Right kidney (tissue), 9 donors: Measurements from ENCODE around the gene NFAM1.

Source experiments
- DNase-seq: peaks from one replicate; pipeline ENCODE4 v3.0.0-alpha.2; 2016
- long read RNA-seq, 8 donors: transcript quantifications; one replicate each; lab custom pipeline, GENCODE V29; 2026

The NFAM1 gene, protein sequence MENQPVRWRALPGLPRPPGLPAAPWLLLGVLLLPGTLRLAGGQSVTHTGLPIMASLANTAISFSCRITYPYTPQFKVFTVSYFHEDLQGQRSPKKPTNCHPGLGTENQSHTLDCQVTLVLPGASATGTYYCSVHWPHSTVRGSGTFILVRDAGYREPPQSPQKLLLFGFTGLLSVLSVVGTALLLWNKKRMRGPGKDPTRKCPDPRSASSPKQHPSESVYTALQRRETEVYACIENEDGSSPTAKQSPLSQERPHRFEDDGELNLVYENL
- long read RNA-seq, donor 1, result 0 reads
- long read RNA-seq, donor 2, full-length matches to known transcripts, result 1 of 1 reads
- long read RNA-seq, donor 2, partial matches to known transcripts, result 0 of 1 reads
- long read RNA-seq, donor 2, other reads (novel, unspliced or antisense), result 0 of 1 reads
- long read RNA-seq, donor 3, result 0 reads
- long read RNA-seq, donor 4, result 0 reads
- long read RNA-seq, donor 5, result 0 reads
- long read RNA-seq, donor 6, result 0 reads
- long read RNA-seq, donor 7, result 0 reads
- long read RNA-seq, donor 8, result 0 reads

DNA sequence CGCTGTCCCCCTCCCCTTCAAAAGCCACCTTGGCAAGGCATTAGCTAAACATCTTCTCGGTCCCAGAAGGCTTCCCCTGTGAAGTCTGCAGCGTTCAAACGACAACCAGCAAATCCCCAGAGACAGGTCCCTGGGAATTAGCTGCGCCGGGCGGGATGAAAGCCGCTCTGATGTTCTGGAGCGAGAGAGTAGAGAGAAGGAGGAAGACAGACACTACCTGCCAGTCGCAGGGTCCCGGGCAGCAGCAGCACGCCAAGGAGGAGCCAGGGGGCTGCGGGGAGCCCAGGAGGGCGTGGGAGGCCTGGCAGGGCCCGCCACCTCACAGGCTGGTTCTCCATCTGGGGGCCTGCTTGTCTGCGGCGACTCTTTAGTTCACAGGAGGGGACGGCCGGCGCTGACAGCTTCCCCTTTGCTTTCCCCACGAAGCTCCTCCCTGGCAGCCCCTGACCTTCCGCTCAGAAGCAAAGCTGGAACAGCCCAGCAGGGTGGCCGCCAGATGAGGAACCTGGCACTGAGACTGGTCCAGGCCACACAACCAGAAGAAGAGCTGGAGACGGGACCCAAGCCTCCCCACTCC, at the start of gene NFAM1:
NFAM1 (minus strand) TSS at position 384 of the 577 bp plus-strand sequence; CDS start at position 338, 46 bp downstream.
- DNase-seq, result peak; percentile 54

DNA sequence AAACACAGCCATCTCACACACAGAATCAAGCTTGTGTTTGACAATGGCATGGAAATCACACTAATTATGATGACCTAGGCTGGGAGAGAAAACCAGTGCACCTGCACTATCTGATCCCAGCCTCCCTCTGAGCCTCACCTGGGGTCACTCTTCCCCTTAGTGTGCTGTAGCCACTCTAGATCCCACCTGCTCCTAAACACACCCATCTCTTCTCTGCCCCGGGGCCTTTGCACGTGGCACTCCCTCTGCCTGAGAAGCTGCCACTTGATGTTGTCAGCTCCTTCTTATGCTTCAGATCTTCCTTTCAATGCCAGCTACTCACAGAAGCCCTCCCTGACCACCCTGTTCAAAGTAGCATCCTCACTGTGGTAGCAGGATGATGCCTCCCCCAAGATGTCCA, 42.9 kb upstream of the NFAM1 start:
- DNase-seq, result no peak

DNA sequence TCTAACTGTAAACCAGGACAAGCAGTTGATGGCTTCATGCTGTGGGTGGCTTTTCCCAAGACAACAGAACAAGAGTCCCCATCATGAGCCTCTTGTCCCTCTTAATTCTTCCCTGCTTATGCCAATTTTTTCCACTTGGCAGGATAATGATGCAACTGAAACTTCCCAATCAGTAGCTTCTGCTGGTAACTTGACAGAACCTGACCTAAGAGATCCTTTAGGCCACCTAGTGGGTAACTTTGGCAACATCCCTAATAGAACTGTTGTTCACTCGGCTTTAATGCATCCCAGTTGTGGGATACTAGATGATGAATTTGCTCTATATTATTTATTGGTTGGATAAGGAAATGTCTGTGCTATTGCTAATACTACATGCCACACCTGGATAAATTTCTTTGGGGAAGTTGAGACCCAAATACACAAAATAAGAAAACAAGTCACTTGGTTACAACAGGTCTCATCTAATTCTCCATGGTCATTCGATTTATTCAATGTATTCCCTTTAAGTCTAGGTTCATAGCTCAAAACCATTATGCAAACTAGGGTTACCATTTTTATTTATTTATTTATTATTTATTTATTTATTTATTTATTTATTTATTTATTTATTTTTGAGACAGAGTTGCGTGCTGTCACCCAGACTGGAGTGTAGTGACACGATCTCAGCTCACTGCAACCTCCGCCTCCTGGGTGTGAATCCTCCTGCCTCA, 41.4 kb upstream of the NFAM1 start:
- no peak for DNase-seq

DNA sequence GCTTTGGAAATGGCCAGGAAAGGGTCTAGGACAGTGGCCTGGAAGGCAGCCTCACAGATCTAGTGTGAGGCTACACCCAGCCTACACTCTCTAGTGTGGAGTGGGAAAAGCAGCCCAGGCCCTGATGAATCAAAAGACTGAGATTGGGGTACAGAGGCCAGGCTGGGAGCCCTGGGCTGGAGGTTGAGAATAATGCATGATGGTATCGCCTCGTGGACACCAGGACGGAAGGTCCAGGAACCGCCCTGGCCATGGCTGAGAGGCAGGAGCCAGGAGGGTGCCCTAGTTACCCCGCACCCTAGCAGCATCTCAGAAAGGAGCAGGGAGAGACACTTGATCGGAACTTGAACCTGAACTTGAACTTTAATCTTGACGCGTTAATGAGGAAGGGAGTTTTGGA, 40.5 kb upstream of the NFAM1 start:
- DNase-seq, result no peak

DNA sequence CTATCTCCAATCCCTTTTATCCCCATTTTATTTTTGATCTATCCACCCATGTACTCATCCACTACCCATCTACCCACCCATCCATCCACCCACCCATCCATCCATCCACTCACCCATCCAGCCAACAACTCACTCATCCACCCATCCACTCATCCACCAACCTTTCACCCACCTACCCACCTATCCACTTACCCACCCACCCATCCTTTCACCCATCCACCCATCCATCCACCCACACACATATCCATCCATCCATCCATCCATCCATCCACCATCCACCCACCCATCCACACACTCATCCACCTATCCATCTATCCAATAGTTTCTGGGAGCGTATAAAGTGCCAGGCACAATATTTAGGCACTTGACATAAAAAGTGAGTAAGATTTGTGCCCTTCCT, 39.2 kb upstream of the NFAM1 start:
- no peak for DNase-seq

DNA sequence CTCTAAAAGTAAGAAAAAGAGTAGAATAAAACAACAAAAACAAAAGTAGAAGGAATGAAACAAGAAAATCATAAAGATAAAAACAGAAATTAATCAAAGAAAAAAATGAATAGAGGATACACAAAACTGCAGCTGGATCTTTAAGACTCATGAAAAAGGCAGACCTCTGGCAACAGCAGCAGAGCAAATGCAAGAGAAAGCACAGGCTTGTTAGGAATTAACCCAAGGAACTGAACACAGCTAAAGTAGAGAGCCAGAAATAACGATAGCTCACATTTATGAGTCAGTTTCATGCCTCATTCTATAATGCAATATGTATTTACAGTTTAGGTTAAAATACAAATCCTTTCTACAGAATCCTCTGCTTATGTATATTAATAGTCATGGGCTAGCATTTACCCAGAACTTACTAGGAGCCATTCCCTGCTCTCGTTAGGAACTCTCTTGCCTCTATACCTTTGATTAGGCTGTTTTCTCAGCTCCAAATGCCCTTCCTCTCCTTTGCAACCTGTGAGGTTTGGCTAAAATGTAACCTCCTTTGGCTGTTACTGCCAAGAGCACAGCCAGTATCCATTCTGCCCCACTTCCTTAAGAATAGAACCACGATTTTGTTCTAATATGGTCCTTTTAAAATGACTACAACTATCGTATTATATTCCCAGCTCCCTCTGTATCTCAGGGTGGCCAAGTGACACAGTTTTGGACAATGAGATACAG, 38.3 kb upstream of the NFAM1 start:
- DNase-seq, result no peak

DNA sequence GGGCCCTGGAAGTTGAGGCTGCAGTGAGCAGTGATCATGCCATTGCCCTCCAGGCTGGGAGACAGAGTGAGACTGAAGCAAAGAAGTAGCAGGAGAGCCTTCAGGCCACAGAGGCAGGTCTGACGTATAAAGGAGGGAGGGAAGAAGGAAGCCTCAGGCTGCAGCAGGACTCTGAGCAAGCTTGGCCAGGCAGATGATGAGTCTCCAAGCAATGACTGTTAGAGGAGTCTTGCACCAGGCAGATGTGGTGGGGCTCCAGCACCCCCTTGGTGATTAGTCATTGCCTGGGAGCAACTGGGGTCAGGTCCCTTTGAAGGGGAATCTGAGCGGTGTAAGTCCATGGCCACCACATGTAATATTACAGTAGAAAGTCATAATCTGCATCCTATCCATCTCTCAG, 36.6 kb upstream of the NFAM1 start:
- no peak for DNase-seq

DNA sequence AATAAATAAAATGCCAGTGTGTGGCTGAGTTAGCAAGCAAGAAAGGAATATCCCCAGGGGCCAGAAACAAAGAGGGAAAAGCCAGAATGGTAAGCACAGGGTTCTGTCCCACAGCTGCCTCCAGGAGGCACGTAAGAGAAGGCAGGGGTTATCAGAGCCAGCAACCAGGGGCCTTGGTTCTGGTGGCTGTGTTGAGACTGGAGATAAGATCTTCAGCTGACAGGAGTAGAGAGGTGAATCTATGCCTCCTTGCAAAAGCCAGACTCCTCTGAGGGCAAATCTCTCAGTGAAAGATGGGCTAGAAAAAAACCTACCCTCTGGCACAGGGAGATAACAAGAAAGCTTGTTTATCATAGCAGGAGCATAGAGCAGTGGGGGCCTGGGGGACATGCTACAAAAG, 29.8 kb upstream of the NFAM1 start:
- DNase-seq, result no peak

DNA sequence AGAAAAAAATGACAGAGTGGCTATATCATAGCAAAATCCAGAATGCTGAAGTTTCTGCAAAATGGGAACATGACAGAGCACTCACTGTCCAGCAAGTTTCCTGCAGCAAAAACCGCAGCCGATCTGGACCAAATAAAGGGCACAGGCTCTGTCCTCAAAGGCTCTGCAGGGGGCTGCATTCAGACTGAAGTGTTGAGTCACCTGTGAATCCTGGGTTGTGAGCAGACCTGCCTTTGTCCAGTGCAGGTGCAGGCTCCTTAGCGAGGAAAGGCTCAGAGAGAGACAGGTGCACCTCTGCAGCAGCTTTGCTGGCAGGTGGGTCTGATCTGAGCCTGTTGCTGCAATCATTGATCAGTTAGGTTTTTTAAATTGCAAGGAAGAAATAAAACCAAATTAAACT, 29.3 kb upstream of the NFAM1 start:
- DNase-seq, result no peak

DNA sequence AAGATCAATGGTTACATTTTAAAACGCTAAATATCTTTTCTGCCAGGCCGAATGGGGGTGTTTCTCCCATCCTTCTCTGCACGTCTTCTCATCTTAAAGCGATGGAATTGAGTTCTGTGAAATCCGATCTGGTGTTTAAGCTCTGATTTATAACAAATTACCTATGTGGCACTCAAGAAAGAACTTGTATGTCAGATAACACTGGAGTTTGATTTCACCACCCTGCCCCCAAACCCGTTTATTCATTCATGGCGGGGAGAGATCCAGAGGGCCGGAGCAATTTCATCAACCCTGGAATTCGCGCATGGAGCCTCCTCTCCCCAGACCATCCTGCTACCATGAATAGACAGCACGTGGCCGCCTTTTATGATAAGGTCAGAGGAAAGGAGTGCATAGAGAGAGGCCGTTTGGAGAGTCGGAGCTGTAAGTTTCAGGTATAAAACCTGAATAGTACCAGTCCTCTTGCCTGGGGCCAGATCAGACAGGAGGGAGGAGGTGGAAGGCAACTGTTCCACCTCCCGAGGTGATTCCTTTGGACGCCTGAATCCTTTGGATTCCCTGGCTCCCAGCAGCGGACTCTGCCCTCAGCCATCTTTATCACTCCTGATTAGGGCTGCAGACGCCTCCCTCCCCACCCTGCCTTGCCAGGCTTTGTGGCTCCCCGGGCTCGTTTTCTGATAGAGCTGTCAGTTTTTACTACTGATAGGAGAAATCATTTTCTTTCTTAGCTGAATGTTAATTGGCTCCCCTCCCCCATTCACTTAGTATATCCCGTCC, 27.3 kb upstream of the NFAM1 start:
- DNase-seq, result no peak

DNA sequence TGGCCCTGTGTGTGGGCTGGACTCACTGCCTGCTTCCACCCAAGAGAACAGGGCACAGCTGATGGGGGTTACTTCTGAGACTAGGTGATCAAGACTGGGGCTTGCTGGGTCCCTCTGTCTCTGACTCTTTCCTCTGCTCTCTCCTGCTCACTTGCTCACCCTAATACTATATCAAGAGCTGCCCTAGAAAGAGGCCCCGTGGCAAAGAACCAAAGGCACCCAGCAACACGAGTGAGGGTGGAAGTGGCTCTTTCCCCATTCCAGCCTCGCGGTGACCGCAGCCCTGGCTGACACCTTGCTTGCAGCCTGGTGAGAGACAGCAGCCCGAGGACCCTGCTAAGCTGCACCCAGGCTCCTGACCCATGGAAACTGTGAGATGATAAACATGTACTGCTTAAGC, 20.7 kb upstream of the NFAM1 start:
- DNase-seq, result no peak

DNA sequence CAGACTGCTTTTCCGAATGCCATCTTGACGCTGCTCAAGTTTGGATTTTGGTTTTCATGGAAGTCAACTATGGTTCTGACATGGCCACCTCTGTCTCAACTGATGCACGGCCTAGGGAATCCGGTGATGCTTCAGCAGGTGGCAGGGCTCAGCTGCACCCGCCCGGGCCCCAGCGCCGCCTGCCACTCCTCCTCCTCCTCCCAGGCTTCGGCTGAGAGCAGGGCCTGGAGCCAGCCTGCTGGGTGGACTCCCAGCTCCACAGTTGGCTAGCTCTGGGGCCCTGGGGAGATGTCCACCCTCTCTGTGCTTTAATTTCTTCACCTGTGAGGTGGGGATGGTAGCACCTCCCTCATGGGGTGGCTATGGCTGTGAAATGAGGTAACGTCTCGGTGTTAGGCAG, 20.3 kb upstream of the NFAM1 start:
- no peak for DNase-seq

DNA sequence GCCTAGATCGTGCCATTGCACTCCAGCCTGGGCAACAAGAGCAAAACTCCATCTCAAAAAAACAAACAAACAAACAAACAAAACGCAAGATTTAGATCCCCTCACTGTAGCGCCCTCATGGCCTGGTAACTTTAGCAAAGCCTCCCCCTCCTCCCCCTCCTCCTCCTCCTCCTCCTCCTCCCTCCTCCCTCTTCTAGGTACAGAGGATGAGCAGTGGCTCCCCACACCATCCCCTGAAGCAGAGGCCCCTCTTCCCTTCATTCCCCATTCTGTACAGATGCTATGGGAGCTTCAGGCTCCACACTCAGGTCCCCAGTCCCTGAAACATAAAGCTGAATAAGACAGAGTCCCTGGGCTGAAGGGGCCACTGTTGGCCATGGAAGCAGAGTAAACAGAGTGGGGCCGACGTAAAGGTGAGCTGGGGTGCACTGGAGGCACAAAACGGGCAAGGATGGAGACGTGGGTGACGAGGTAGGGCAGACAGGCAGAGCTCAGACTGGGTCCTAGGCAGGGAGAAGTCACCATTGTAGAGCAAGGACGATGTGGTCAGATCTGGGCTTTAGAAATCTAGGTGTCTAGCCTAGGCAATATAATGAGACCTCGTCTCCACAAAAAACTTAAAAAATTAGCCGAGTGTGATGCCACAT, 19.4 kb upstream of the NFAM1 start:
- DNase-seq, result no peak

DNA sequence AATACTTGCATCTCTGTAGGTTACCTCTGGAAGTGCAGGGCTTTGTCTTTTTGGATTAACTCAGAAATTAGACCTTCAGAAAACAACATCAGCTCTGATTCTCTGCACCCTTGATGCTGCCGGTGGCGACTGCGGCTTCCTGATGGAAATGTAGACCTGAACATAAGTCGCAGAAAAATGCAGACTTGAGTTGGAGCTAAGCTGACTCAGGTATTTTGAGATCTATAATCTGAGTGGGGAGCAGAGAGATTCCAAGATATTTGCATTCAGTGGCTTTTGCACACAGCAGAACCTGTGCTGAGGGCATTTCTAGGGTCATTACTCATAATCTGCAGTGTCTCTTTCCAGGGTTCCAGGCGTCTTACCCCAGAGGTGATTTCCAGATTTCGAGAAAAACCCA, 18.7 kb upstream of the NFAM1 start:
- no peak for DNase-seq

DNA sequence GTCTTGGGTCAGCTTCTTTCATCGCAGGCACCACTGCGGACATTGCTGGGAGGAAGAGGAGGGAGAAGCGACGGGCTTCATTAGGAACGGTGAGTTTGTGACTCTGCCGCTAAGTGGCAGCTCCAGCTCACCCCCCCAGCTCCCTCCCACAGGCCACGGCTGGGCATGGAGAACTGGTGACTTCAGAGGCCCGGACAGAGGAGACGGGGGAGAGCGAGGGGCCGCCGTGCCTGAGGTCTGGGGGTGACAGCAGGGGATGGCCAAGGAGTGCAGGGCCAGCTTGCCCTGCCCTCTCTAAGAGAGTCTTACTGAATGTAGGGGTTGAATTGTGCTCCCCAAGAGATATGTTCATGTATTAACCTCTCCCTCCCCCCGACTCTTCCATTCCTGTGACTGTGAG, 13.9 kb upstream of the NFAM1 start:
- no peak for DNase-seq

DNA sequence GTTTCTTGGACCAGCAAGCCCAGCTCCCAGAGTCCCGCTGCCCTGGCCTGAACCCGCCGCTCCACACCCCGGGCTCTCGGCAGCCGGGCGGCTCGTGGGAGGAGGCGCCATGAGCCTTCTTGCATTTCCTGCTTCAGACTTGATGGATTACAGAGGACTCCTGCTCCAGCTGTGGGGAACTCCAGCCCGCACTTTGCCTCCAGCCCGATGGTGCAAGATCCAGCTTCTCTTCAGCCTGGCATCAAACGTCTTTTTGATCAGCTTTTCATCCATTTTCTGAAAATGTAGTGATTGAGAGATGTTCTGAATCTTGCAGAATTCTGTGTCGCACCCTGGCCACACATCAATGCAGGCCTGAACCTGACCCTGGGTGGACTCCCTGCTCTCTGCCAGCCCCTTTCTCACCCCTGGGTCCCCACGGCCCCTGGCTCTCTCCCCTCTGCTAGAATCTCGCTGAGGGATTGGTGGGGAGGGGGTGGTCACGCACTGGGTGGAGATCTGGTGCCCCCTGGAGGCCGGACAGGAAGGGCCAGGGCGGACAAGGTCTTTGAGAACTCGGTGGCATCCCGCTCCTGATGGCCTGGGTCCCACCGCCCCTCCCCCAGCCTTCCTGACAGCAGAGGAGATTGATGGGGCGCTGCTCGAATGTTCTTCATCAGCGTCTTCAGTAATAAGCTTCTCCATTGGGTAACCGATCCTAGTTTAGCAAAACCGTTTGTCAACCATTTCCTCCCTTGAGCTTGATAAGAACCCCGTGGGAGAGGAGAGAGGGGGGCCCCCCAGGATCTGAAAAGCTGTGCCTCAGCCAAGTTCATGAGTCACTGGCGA, 12.1 kb upstream of the NFAM1 start:
- peak; percentile 85 for DNase-seq

DNA sequence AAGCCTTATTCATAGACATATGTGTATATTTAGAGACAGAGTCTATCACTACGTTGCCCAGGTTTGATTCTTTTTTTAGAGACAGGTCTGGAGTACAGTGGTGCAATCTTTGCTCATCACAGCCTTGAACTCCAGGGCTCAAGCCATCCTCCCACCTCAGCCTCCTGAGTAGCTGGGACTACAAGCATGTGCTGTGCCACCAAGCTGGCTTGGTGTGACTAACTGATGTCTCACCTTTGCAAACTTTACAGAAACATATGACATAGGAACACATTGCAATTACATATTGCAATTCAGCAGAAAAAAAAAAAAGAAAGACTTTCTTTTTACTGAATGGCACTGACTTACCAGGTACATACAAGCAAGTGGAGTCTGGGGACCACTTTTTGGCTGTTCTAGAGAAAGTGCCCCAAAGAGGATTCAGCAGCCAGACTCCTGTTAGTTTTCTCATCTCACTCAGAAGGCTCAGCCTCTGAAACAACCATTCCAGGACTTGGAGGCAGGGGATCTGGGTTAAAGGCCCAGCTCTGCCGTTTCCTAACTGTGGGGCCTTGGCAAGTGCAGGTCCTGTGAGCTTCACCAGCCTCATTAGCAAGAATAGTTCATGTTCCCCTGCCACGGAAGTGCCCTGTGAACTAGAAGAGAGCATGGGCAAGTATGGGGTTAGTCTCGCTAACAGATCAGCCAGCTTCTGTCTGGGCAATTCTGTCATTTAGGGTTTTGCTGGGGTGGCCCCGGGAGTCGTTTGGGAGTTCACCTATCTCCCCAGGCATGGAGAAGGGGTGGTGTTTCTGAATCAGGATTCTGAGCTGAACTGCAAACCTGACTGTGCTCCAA, 11.3 kb upstream of the NFAM1 start:
- no peak for DNase-seq

DNA sequence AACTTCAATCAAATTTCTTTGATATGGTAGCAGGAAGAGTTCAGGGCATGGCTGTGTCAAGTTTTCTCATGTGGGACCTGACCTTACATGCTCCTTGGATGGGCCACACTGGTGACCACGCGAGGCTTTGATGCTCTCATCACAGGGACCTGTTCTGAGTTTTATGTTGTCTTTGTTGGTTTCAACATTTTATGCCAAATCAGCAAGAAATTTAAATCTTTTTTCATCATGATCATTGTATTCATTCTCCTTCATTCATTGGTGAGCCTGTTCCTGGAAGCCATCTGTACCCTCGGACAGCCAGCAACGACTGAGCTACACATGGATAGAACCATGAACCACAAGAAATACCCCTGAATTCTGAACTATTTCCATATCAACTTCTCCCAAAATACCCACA, 10.5 kb upstream of the NFAM1 start:
- no peak for DNase-seq

DNA sequence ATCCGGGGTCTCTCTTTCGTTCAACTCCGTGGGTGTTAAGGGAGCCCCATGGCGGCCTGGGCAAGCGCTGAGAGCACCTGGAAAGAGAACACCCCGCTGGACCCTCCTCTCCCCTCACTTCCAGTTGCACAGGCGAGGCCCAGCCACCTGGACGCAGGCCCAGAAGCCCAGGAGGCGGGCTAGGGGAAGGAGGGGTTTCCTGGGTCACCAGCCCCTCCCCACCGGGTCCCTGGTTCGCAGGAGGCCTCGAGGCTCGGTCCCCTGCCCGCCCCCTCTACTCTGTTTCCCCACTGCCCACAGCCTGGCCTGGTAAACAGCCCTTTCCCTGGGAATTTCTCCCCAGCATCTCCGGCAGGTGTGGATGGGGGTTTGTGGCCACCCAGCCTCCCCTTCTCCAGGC, 8.5 kb upstream of the NFAM1 start:
- DNase-seq, result no peak
